NCI-H2029 (cell line): ENCODE data around the gene RASGRP2.

Experiments
- DNase-seq: peaks from one replicate; lab custom pipeline; 2025; lab: John Stamatoyannopoulos, UW

RASGRP2 gene

GRCh38 chr11:64770120-64770519, 26.2 kb upstream of the RASGRP2 start:
- DNase-seq, result no peak

GRCh38 chr11:64769283-64769682, 25.3 kb upstream of the RASGRP2 start:
- DNase-seq, result no peak

GRCh38 chr11:64768300-64768694, 24.4 kb upstream of the RASGRP2 start:
- no peak for DNase-seq

GRCh38 chr11:64767344-64768299, 23.7 kb upstream of the RASGRP2 start:
- DNase-seq, result peak; percentile 26

- no peak for DNase-seq
Observed at GRCh38 chr11:64766881-64767280, 22.9 kb upstream of the RASGRP2 start.

- DNase-seq, result no peak
Observed at GRCh38 chr11:64765851-64766665, 22.1 kb upstream of the RASGRP2 start.

- DNase-seq, result no peak
Observed at GRCh38 chr11:64765291-64765850, 21.4 kb upstream of the RASGRP2 start.

- DNase-seq, result no peak
Observed at GRCh38 chr11:64764753-64765152, 20.8 kb upstream of the RASGRP2 start.

- DNase-seq, result no peak
Observed at GRCh38 chr11:64764040-64764611, 20.2 kb upstream of the RASGRP2 start.

GRCh38 chr11:64763526-64764039, 19.6 kb upstream of the RASGRP2 start:
- no peak for DNase-seq

- DNase-seq, result no peak
Observed at GRCh38 chr11:64762674-64763525, 19.0 kb upstream of the RASGRP2 start.

GRCh38 chr11:64762277-64762673, 18.3 kb upstream of the RASGRP2 start:
- no peak for DNase-seq

- no peak for DNase-seq
Observed at GRCh38 chr11:64760759-64761420, 16.9 kb upstream of the RASGRP2 start.

- DNase-seq, result no peak
Observed at GRCh38 chr11:64759722-64760719, 16.1 kb upstream of the RASGRP2 start, which contains the start of gene PYGM. TSS of gene PYGM (minus strand) at chr11:64759974. CDS start at chr11:64759898, 76 bp downstream.

GRCh38 chr11:64759131-64759721, 15.3 kb upstream of the RASGRP2 start:
- DNase-seq, result no peak

GRCh38 chr11:64758330-64759079, 14.6 kb upstream of the RASGRP2 start:
- DNase-seq, result no peak

- DNase-seq, result no peak
Observed at GRCh38 chr11:64757549-64758329, 13.8 kb upstream of the RASGRP2 start.
